Measurements from ENCODE around the gene ARHGDIA. TPM values are rescaled to one million over a fixed set of nuclear protein-coding genes. Genes with fewer than 3 reads are reported as not detected.

The ARHGDIA gene
- total RNA-seq, 2 donors from 2014 or later, result 874 to 929 TPM

- peak within 1 kb of the TSS; percentile 97 for H3K4me3 Mint-ChIP-seq
- no peak for ATAC-seq
- no peak for DNase-seq (ENCODE audit: low spot score)
- no peaks in the 10 kb centered on the region for H3K27me3 Mint-ChIP-seq
- no peaks in the 10 kb centered on the region for H3K9me3 Mint-ChIP-seq
- peak within 1 kb of the TSS; percentile 99 for H3K27ac Mint-ChIP-seq
- peaks cover 29 to 42% of the 10 kb centered on the region in 2 donors for H3K4me1 Mint-ChIP-seq (ENCODE audit: low read depth in 2 of 2)
- peaks cover 11% of the 10 kb centered on the region for H3K36me3 Mint-ChIP-seq
These were observed 11.0 kb downstream of the ARHGDIA start, which contains the start of gene P4HB for GRCh38 chr17:81859906-81860755. TSS of gene P4HB (minus strand) at chr17:81860535. CDS start at chr17:81860471, 64 bp downstream.

- no peak for ATAC-seq
- Mint-ChIP-seq H3K4me3 (peak overlapping the region; percentile 91), H3K4me1 (ENCODE audit: low read depth in 2 of 2) (peaks cover 29 to 36% of the 10 kb centered on the region in 2 donors), H3K27me3 (no peaks in the 10 kb centered on the region), H3K9me3 (no peaks in the 10 kb centered on the region), H3K27ac (peak overlapping the region; percentile 57 to 84), H3K36me3 (peaks cover 11% of the 10 kb centered on the region)
- no peak for DNase-seq (ENCODE audit: low spot score)
These were observed 11.9 kb downstream of the ARHGDIA start for GRCh38 chr17:81858967-81859905.

- H3K4me3 Mint-ChIP-seq, result peak overlapping the region; percentile 91
- DNase-seq (ENCODE audit: low spot score) (no peak), ATAC-seq (no peak)
- H3K9me3 Mint-ChIP-seq, result no peaks in the 10 kb centered on the region
- no peaks in the 10 kb centered on the region for H3K27me3 Mint-ChIP-seq
- H3K27ac Mint-ChIP-seq, result peak overlapping the region; percentile 16 to 37
- peaks cover 11% of the 10 kb centered on the region for H3K36me3 Mint-ChIP-seq
- H3K4me1 Mint-ChIP-seq (ENCODE audit: low read depth in 2 of 2), result peaks cover 24 to 33% of the 10 kb centered on the region in 2 donors
These were observed 12.8 kb downstream of the ARHGDIA start for GRCh38 chr17:81858170-81858966.

- DNase-seq (ENCODE audit: low spot score) (no peak), ATAC-seq (no peak)
- Mint-ChIP-seq H3K4me1 (ENCODE audit: low read depth in 2 of 2) (peaks cover 11 to 26% of the 10 kb centered on the region in 2 donors), H3K9me3 (no peaks in the 10 kb centered on the region), H3K27me3 (no peaks in the 10 kb centered on the region), H3K27ac (no peak overlapping the region), H3K36me3 (peaks cover 6% of the 10 kb centered on the region), H3K4me3 (no peak overlapping the region)
These were observed 16.0 kb downstream of the ARHGDIA start for GRCh38 chr17:81854974-81855774.

GRCh38 chr17:81852237-81852636 is 18.9 kb downstream of the ARHGDIA start:
- H3K27ac Mint-ChIP-seq, result no peak overlapping the region
- no peaks in the 10 kb centered on the region for H3K27me3 Mint-ChIP-seq
- H3K9me3 Mint-ChIP-seq, result no peaks in the 10 kb centered on the region
- DNase-seq (ENCODE audit: low spot score) (no peak), ATAC-seq (no peak)
- no peaks in the 10 kb centered on the region for H3K36me3 Mint-ChIP-seq
- H3K4me3 Mint-ChIP-seq, result no peak overlapping the region
- peaks cover 5 to 13% of the 10 kb centered on the region in 2 donors for H3K4me1 Mint-ChIP-seq (ENCODE audit: low read depth in 2 of 2)

GRCh38 chr17:81851423-81851822 is 19.7 kb downstream of the ARHGDIA start:
- no peaks in the 10 kb centered on the region for H3K9me3 Mint-ChIP-seq
- H3K4me3 Mint-ChIP-seq, result no peak overlapping the region
- H3K36me3 Mint-ChIP-seq, result no peaks in the 10 kb centered on the region
- no peaks in the 10 kb centered on the region for H3K27me3 Mint-ChIP-seq
- DNase-seq (ENCODE audit: low spot score), result no peak
- H3K27ac Mint-ChIP-seq, result no peak overlapping the region
- ATAC-seq, result no peak
- peaks cover 5 to 12% of the 10 kb centered on the region in 2 donors for H3K4me1 Mint-ChIP-seq (ENCODE audit: low read depth in 2 of 2)

GRCh38 chr17:81849457-81849856 is 21.7 kb downstream of the ARHGDIA start:
- Mint-ChIP-seq H3K36me3 (no peaks in the 10 kb centered on the region), H3K27me3 (no peaks in the 10 kb centered on the region), H3K4me3 (no peak overlapping the region), H3K27ac (no peak overlapping the region), H3K4me1 (ENCODE audit: low read depth in 2 of 2) (peaks cover 0 to 8% of the 10 kb centered on the region in 2 donors), H3K9me3 (no peaks in the 10 kb centered on the region)
- ATAC-seq (no peak), DNase-seq (ENCODE audit: low spot score) (no peak)

- peaks cover 0 to 7% of the 10 kb centered on the region in 2 donors for H3K4me1 Mint-ChIP-seq (ENCODE audit: low read depth in 2 of 2)
- H3K4me3 Mint-ChIP-seq, result no peak overlapping the region
- H3K27me3 Mint-ChIP-seq, result no peaks in the 10 kb centered on the region
- no peaks in the 10 kb centered on the region for H3K36me3 Mint-ChIP-seq
- ATAC-seq (no peak), DNase-seq (ENCODE audit: low spot score) (no peak)
- H3K27ac Mint-ChIP-seq, result no peak overlapping the region
- no peaks in the 10 kb centered on the region for H3K9me3 Mint-ChIP-seq
These were observed 24.1 kb downstream of the ARHGDIA start for GRCh38 chr17:81846743-81847689.

- DNase-seq (ENCODE audit: low spot score) (no peak), ATAC-seq (no peak)
- H3K4me1 Mint-ChIP-seq (ENCODE audit: low read depth in 2 of 2), result peaks cover 0 to 2% of the 10 kb centered on the region in 2 donors
- no peaks in the 10 kb centered on the region for H3K36me3 Mint-ChIP-seq
- H3K4me3 Mint-ChIP-seq, result no peak overlapping the region
- no peaks in the 10 kb centered on the region for H3K27me3 Mint-ChIP-seq
- H3K27ac Mint-ChIP-seq, result no peak overlapping the region
- no peaks in the 10 kb centered on the region for H3K9me3 Mint-ChIP-seq
These were observed 25.0 kb downstream of the ARHGDIA start for GRCh38 chr17:81845881-81846742.

GRCh38 chr17:81845361-81845760 is 25.8 kb downstream of the ARHGDIA start:
- no peaks in the 10 kb centered on the region for H3K9me3 Mint-ChIP-seq
- no peak overlapping the region for H3K4me3 Mint-ChIP-seq
- no peaks in the 10 kb centered on the region for H3K27me3 Mint-ChIP-seq
- DNase-seq (ENCODE audit: low spot score) (no peak), ATAC-seq (no peak)
- peaks cover 0 to 2% of the 10 kb centered on the region in 2 donors for H3K4me1 Mint-ChIP-seq (ENCODE audit: low read depth in 2 of 2)
- H3K27ac Mint-ChIP-seq, result no peak overlapping the region
- H3K36me3 Mint-ChIP-seq, result no peaks in the 10 kb centered on the region

- DNase-seq (ENCODE audit: low spot score) (no peak), ATAC-seq (no peak)
- Mint-ChIP-seq H3K36me3 (no peaks in the 10 kb centered on the region), H3K4me3 (no peak overlapping the region), H3K27me3 (no peaks in the 10 kb centered on the region), H3K4me1 (ENCODE audit: low read depth in 2 of 2) (peaks cover 0 to 2% of the 10 kb centered on the region in 2 donors), H3K27ac (peak overlapping the region in 1 of 2 donors; percentile 51), H3K9me3 (no peaks in the 10 kb centered on the region)
These were observed 26.2 kb downstream of the ARHGDIA start for GRCh38 chr17:81844887-81845286.
